ENCODE measurements around the gene TMEM108.

The TMEM108 gene

DNA sequence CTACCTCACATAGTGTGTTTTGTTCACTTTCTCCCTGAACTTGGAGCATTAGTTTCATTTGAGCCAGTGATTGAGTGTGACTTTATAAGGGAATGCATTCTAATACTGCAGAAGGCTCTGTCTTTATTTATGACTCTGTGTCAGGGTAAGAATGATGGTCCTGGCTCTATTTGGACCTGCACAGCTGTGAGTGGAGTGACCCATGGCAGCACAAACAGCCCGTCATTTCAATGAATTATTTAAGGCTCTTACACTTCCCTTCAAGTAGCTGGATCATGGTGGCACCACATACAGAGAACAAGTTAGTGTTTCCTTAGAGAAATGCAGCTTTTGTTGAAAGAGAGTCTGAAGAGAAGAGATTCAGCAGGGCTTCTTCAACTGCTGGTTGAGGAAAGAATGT, 16.4 kb downstream of the TMEM108 start:
- DNase-seq (ENCODE audit: low read depth) = no peak

DNA sequence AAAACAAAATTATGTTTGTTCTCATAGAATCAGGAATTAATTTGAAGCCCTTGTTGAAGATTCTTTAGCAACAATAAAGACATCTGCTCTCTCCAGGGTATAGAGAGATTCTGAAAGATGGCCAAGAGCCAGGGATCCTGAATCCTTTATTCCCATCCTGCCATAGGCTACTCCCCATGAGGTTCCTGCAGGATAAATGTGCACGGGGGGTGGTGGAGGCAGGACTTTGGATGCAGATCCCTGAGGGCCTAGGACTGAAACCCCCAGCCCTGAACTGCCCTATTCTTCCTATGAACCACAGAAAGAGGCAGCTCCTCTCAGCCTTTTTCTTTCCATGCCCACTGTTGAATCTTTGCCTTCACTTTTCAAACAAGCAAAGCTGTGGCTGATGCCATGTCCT, 17.1 kb downstream of the TMEM108 start:
- DNase-seq (ENCODE audit: low read depth) = no peak

DNA sequence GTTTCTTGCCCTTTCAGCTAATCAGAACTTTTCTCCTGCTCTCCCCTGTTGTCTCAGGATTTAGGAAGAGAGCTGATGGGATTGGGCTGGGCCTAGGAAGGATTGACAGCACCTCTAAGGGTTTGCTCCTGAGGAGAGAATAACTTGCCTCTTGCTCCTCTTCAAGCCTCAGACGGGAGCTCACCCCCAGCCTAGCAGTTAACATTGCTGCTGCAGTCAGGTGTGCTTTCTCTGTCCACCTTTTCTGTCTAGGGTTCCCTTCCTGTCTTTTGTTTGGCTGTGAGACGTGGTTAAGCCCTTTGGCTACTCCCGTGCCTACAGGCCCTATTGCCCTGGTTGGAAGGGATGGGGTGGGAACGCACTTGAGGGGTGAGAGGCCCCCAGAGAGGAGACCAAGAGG, 20.1 kb downstream of the TMEM108 start:
- no peak for DNase-seq (ENCODE audit: low read depth)

DNA sequence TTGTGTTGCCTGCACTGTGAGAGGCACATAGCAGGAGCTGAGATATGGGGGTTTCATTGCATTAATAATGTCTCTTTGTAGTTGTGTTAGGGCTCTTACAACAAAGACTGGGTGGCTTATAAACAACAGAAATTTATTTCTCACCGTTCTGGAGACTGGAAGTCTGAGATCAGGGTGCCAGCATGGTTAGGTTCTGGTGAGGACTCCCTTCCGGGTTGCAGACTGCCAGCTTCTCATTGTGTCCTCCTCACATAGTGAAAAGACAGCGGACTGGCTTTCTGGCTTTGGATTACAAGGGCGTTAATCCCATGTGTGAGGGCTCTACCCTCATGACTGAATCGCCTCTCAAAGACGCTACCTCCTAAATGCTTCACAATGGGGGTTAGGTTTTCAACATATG, 20.6 kb downstream of the TMEM108 start:
- DNase-seq (ENCODE audit: low read depth) = no peak

DNA sequence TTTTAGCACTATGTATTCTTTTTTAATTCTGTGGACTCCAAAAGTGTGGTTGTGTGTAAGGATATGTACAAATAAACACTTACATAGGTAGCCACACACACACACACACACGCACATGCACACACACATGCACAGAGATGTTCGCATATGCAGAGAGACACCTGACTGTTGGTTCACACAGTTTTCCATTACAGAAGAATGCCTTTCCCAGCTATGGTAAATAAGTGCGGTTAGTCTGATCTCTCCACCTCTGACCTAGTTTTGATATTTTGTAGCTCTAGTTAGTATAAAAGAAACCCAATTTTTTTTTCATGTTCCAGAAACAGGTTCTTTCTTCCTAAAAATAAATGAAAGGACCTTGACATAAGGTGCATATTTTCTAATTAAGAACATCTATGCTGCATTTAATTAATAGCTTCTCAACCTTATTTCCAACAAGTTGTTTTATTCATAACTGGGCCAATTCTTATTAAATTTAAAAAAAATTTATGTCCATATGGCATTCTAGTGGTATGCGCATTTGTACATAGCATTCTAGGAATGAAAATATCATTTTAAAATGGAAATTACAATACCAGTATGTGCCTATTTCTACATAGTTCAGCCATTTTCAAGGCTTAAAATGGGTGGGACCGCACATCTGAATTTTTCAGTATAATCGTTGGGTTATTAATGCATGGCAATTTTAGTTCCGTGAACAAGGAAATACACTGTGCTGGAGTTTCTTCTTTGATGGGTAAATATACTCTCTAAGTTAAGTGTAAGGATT, 27.2 kb downstream of the TMEM108 start:
- no peak for DNase-seq (ENCODE audit: low read depth)

DNA sequence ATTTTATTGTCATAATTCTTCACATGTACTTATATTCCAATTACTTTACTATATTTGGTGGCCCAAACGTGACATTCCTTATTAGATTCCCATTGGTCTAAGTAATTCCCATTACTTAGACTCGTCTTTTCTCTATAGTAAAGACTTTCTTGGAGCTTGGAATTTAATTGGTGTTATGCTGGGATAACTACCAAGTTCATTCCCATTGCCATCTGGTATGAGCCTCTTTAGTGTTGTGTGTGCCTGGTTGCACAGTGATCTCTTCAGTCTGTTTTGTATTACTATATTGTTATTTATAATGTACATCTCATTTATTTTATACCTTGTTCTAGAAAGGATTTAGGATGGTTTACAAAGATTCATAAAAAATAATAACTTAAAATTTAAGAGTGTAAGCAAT, 27.8 kb downstream of the TMEM108 start:
- DNase-seq (ENCODE audit: low read depth) = no peak

DNA sequence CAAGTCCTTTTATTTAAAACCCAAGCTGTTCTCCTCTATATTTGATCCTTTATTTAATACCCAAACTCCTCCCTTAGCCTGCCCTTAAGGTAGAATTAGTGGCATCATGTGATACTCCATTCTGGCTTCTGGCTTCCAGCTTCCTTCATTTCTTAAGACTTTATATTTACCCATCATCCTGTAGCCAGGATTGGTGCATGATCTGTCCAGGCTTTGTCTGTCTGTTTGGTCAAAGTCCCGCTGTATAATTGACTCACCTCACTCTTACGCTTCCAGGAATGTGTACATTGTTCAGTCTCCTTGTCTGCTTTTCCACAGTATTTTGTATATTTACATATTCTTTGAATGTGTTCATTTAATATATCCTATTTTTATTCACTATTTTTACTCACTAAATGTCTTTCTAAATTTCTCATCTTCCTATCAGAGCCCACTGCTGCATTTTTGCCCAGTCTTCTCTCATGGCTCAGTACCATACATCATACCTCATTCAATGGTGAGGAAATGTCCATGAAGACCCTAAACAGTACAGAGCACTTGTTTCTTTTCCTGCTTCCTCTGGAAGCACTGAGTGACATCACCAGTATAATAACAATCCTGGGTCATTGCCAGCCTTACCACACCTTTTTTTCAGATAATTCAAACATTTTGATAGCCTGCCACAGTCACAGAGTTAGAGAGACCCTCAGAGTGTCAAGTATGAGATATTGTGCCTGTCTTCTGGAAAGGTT, 31.5 kb downstream of the TMEM108 start:
- no peak for DNase-seq (ENCODE audit: low read depth)

DNA sequence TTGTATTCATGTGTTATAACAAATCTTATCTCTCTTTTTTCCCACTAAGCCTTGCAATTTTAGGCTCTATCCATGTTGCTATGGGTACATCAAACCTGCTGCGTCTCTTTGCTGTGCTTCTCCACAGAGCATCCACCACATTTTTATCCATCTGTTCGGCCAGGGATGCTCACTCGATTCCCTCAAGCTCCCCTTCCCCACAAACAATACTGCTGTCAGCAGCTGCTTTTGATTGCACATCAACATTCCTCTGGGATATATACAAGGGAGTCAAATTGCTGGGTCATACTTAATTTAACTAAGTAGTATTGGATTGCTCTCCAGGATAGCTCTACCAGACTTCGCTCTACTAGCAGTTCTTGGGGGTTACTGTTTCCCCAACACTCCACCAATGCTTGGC, 36.8 kb downstream of the TMEM108 start:
- no peak for DNase-seq (ENCODE audit: low read depth)

DNA sequence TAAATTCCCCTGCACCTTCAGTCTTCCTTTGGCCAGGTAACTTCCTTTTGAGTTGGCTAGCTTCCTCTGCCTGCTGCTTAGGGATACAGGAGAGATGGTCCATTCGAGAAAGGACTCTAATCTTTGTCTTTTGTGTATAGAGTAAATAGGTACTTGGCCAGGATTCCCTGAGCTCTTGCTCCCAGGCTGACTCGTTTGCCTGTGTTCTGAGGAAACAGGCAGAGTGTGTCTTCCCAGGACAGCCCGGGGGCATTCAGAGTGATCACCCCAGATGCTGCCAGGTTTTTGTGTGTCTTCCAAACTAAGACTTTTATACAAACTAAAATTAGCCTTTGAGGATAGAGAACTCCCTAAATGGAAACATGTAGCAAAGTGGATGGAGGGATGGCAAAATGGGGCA, 39.5 kb downstream of the TMEM108 start:
- no peak for DNase-seq (ENCODE audit: low read depth)

DNA sequence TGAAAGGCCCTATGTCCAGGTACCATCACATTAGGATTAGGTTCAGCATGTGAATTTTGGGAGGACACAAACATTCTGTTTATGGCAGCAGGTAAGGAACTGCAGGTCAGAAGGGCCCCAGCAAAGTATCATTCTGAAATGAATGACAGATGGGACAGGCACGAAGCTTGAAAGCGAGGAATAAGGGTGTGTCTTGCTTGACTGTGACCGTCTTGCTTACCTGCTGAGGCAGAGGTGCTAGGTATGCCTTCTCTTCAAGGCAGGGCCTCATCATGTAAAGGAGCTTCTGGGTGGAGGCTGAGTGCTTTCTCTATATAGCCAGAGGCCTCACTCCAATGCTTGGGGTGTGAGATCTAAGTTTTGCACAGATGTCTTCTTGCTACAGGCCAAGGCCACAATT, 41.4 kb downstream of the TMEM108 start:
- no peak for DNase-seq (ENCODE audit: low read depth)

DNA sequence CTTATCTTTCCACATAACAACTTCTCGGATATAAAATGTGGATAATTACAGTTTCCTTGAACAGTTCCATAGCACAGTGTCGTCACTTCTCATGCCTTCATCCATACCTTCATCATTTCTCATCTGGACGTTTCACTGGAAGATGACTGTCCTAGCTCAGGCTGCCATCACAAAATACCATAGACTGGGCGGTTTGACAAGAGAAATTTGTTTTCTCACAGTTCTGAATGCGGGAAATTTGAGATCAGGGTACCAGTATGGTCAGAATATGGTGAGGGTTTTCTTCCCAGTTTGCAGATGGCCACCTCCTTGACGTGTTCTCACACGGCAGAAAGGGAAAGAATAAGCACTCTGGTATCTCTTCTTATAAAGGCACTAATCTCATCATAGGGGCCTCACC, 42.8 kb downstream of the TMEM108 start:
- no peak for DNase-seq (ENCODE audit: low read depth)

DNA sequence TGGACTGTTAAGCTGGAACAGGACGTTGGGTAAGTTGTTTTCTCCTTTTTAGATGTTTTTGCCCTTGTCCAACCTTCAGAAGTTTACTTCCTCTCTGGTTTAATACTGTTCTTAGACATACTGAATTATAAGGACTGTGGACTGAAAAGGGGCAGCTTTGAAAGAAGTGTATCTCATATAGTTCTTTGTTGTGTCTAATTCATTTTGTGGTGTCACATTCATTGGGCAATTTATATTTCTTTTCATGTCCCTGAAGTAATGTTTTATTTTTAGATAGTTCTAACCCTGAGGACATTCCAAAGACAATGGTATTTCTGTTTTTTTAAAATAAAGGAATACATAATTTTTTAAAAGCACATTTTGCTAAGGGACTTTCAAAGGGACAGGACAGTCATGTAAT, 45.2 kb downstream of the TMEM108 start:
- no peak for DNase-seq (ENCODE audit: low read depth)

DNA sequence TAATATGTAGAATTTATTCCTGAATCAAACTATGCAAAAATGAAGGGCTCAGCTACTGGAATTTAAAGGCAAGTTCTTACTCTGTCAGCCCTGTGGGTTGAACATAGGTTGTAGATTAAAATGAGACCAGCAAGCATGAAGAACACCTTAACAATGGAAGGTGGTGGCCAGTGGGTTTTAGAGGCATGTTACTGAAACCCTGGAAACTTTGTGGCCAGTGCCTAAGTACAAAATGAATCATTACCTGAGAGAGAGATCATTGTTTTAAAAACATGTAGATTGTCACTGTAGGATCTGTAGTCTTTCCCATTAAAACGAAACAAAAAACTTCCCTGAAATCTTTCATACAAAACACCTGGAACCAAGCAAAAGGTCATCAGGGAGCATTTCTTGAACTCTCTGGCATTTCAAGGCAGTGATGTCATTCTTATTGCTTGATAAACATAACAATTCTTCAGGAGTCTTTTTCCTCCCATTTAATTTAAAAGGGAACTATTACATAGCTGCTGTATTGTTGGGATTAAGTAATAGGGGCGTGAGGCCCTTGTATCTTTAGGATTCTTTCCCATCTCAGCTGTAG, 51.8 kb downstream of the TMEM108 start:
- no peak for DNase-seq (ENCODE audit: low read depth)

DNA sequence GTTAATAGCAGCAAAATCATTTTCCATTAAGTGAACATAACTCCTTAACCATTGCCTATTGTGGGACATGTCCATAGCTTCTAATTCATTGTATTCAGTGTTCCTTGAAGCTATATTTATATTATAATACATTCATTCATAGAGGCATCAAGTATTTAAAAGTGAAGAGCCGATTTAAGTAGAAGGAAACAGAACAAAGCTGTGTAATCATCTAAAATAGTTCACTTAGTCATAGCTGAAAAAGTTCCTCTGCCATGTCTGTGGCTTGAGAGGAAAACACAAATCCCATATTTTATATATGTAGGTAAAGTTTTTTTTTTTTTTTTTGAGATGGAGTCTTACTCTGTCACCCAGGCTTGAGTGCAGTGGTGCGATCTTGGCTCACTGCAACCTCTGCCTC, 54.5 kb downstream of the TMEM108 start:
- DNase-seq (ENCODE audit: low read depth) = no peak

DNA sequence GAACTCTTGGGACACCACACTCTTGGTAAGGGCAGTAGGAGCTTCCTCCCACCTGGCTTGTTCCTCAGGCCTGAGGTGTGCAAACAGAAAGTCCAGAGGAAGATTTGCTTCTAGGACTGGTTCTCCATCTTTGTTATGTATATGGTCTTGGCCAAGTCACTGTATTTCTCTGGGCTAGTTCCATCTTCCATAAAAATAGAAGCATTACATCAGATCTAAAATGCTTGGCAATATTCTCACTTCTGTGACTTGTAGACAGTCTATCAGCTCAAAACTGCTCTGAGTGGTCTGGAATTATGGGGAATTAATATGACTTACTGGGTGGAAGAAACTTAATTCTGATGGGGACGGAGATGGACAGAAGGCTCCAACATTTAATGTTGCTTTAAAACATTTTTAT, 55.2 kb downstream of the TMEM108 start:
- DNase-seq (ENCODE audit: low read depth) = no peak

DNA sequence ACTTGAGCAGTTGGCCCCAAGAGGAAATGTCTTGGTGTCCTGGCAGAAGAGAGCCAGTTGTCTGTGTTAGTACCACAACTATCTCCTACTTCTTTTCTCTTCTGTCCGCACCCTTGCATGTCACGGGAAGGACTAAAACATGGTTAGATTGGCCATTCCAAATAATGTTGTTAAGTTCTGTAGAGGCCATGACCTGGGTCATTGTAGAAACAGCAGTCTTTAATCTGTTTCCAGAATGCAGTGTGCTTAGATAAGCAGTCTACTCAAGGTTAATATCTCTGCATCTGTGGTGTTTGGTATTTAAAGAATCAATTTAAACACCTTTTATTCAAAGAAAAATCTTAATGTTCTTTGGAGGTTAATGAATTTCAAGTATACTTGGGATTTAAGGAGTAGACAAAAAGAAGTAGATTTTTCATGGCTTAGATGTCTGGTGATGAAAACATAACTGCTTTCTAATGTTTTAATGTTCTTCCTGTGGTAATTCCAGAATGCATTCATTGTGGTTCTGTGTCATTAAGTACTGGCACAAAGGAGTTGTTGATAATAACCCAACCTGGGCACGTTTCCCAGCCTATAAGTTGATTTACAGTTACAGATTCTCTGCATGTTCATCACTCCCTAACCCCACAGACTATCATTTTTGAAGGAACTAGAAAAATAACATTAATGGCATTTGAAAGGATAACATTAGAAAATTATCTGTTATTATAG, 58.9 kb downstream of the TMEM108 start:
- no peak for DNase-seq (ENCODE audit: low read depth)

DNA sequence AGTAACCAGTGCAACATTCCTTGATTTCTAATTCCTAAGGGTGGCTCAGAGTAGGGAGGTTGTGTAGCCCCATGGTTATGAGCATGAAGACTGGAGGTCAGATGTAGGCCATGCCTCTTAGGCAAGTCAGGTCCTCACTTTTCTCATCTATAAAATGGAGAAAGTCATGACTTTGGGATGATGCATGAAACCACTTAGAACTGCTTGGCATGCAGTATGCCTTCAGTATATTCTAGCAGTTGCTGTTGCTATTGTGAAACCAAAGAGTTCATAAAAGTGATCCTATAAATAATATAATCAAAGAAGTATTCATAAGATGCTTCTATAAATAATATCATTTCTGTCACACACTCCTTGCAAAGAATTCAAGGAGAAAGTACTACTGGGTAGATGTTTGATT, 65.5 kb downstream of the TMEM108 start:
- DNase-seq (ENCODE audit: low read depth) = no peak

DNA sequence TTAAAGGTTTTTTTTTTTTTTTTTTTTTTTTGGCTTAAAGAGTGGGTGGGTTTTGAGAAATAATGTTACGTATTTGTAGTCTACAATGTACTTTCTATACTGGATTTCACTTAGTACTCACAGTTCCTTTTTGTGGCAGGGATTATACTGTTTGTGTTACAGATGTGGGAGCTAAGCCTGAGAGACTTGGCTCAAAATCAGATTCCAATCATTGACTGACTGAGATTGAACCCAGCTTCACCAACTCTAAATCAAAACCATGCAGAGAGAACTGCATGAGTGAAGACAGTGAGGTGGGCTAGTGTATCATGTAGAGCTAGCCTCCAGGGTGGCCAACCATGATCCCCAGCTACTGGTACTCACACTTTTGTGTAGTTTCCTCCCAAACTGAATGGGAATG, 68.0 kb downstream of the TMEM108 start:
- no peak for DNase-seq (ENCODE audit: low read depth)

DNA sequence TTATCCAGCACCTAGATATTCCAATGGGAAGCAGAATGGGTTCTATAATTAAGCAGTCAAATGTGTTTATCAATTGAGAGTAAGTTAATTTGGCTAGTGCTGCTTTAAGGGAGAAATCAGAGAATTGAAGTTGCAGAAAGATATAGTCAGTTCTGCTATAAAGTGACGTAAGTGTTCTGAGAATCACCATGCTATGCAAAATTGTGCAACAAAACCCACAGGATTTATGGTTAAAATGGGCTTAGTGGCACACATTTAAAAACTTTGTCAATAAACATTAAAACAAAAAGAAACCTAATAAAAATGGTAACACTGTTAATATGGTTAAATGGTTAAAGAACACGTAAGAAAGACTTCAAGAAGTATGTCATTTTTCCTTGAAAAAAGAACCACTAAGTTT, 74.5 kb downstream of the TMEM108 start:
- DNase-seq (ENCODE audit: low read depth) = no peak

DNA sequence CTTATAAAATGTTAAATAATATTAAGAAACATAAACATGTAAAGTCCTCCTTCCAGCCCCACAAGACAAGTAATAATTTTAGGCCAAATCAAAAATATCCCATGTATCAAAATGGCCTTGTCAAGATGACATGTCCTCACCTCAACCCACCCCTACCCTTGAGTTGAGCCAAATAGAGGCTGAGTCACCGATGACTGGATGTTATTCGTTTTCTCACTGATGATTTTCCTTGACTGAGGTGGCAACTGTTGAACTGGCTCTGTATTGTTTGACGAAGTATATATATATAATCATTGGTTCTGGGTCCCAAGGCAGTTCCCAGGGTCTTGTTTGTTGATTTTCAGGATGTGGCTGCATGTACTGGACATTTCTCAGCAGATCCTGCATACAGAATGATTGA, 75.3 kb downstream of the TMEM108 start:
- DNase-seq (ENCODE audit: low read depth) = no peak

DNA sequence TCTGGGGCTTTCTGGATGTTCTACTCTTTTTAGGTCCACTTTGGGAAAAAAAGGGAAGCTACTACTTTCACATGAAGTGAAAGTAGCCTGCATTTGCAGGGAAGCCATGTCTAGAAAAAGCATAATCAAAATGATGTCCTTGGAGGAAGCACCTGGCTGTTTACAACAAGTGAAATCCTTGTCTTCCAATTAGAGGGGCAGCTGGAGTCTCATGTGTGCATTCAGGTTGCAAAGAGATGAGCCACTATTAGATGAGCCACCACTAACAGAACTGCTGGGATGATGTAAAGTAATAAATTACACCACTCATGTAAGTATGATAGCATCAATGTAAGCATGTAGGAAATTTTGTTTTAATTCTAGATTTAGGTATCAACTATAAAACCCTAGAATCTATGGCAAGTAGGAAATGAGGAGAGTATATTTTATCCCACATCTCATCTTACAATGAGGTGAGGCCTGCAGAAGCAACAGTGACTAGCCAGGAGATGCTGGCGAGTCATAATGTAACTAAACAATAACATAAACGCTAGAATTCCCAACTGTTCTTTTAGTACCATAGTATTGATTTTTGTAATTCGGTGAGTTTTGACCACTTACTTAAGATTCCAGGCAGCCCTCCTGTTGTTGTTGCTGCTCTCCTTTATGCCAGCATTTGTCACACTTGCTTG, 75.9 kb downstream of the TMEM108 start:
- DNase-seq (ENCODE audit: low read depth) = no peak

DNA sequence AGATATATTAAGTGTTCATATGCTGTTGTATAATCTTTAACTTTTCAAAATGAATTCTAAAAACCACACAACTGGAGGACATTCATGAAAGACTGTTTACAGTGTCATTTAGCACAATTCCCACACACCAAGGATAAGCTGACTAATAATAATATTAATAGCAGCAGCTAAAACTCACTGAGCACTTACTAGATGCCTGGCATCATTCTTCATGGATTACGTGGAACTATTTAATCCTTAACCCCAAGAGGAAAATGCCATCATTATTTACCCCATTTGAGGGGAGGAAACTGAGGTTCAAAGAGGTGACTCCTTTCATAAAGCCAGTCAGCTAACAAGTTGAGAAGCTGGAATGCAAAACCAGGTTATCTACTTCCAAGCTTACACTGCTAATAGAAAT, 77.0 kb downstream of the TMEM108 start:
- DNase-seq (ENCODE audit: low read depth) = no peak
